ENCODE measurements around the gene PCYT1B.

GRCh38 chrX:24594501-24594900 lies 52.6 kb downstream of the PCYT1B start:
- no peak for TF ChIP-seq CTCF (IDR thresholded peaks at IDR 0.05)
- no peak for TF ChIP-seq POLR2A (IDR thresholded peaks at IDR 0.05)
- no peak for TF ChIP-seq EP300 (IDR thresholded peaks at IDR 0.05)
- TF ChIP-seq POLR2AphosphoS5 (IDR thresholded peaks at IDR 0.05), result no peak

Data from stomach (tissue), 4 donors.